ENCODE data around the gene SH3TC2. TPM values are rescaled to one million over a fixed set of nuclear protein-coding genes. Genes with fewer than 3 reads are reported as not detected.

SH3TC2 gene
- total RNA-seq, 1 experiment from 2014 or later: 32.0 TPM

GRCh38 chr5:149088686-149089085 is 25.8 kb upstream of the SH3TC2 start:
- Histone ChIP-seq H3K4me1 (ENCODE audit: insufficient read depth, low read length) (no peaks in the 10 kb centered on the region), H3K27me3 (ENCODE audit: low read length) (no peaks in the 10 kb centered on the region), H3K9ac (ENCODE audit: low read length) (no peak overlapping the region), H3K4me3 (ENCODE audit: low read length) (no peak overlapping the region), H3K9me3 (ENCODE audit: low read length) (no peaks in the 10 kb centered on the region), H3K27ac (ENCODE audit: low read length) (no peak overlapping the region), H3K9me2 (replicated peaks; ENCODE audit: low read length) (no peaks in the 10 kb centered on the region; the same call in 1 of the 2 replicates), H3K79me2 (ENCODE audit: low read length) (no peaks in the 10 kb centered on the region), H3K4me2 (ENCODE audit: low read length) (no peak overlapping the region), H2AFZ (ENCODE audit: low read length) (no peak overlapping the region), H3F3A (ENCODE audit: low read length, unreplicated experiment) (no peaks in the 10 kb centered on the region), H3K36me3 (ENCODE audit: low read depth, low read length) (no peaks in the 10 kb centered on the region), H4K20me1 (ENCODE audit: low read length) (no peaks in the 10 kb centered on the region)
- ChIA-PET POLR2A (ENCODE audit: unreplicated experiment) (no interaction called here), CTCF (no interaction called here)
- DNase-seq (no peak), ATAC-seq (no peak)
- no peak for TF ChIP-seq EZH2 (IDR thresholded peaks at IDR 0.05; ENCODE audit: low read length, unreplicated experiment)
- no peak for TF ChIP-seq CTCF (conservative IDR thresholded peaks at IDR 0.05; ENCODE audit: low read depth, low read length)
- no peak for TF ChIP-seq EZH2phosphoT487 (IDR thresholded peaks at IDR 0.05; ENCODE audit: borderline replicate concordance, low read length)
- intact Hi-C loops (cut with micrococcal nuclease): no loop called here
- BruUV-seq (replicated peaks): no TSS peak

GRCh38 chr5:149083846-149084245 is 21.0 kb upstream of the SH3TC2 start:
- H3K27me3 ChIP-seq (ENCODE audit: low read length): no peaks in the 10 kb centered on the region
- POLR2A ChIA-PET (ENCODE audit: unreplicated experiment): interaction anchor here (0.7 kb wide), 1 partner anchor 615 kb away, joined by 4 read pairs; no protein-coding TSS in a partner anchor
- ATAC-seq: no peak
- DNase-seq: no peak
- TF ChIP-seq EZH2 (IDR thresholded peaks at IDR 0.05; ENCODE audit: low read length, unreplicated experiment) (no peak), CTCF (conservative IDR thresholded peaks at IDR 0.05; ENCODE audit: low read depth, low read length) (no peak), EZH2phosphoT487 (IDR thresholded peaks at IDR 0.05; ENCODE audit: borderline replicate concordance, low read length) (no peak)
- no peak overlapping the region for H3K4me3 ChIP-seq (ENCODE audit: low read length)
- CTCF ChIA-PET: no interaction called here
- H3K27ac ChIP-seq (ENCODE audit: low read length): no peak overlapping the region
- no peak overlapping the region for H3K4me2 ChIP-seq (ENCODE audit: low read length)
- no peaks in the 10 kb centered on the region for H3F3A ChIP-seq (ENCODE audit: low read length, unreplicated experiment)
- no TSS peak for BruUV-seq (replicated peaks)
- H2AFZ ChIP-seq (ENCODE audit: low read length): no peak overlapping the region
- no peaks in the 10 kb centered on the region for H3K36me3 ChIP-seq (ENCODE audit: low read depth, low read length)
- no peaks in the 10 kb centered on the region for H3K9me3 ChIP-seq (ENCODE audit: low read length)
- no peaks in the 10 kb centered on the region for H3K4me1 ChIP-seq (ENCODE audit: insufficient read depth, low read length)
- no peaks in the 10 kb centered on the region; the same call in 1 of the 2 replicates for H3K9me2 ChIP-seq (replicated peaks; ENCODE audit: low read length)
- intact Hi-C loops (cut with micrococcal nuclease): no loop called here
- H3K9ac ChIP-seq (ENCODE audit: low read length): no peak overlapping the region
- no peaks in the 10 kb centered on the region for H3K79me2 ChIP-seq (ENCODE audit: low read length)
- no peaks in the 10 kb centered on the region for H4K20me1 ChIP-seq (ENCODE audit: low read length)

GRCh38 chr5:149082271-149082670 is 19.4 kb upstream of the SH3TC2 start:
- Histone ChIP-seq H3K9ac (ENCODE audit: low read length) (no peak overlapping the region), H2AFZ (ENCODE audit: low read length) (no peak overlapping the region), H3K9me2 (replicated peaks; ENCODE audit: low read length) (no peaks in the 10 kb centered on the region; the same call in 1 of the 2 replicates), H3K27me3 (ENCODE audit: low read length) (no peaks in the 10 kb centered on the region), H3K9me3 (ENCODE audit: low read length) (no peaks in the 10 kb centered on the region), H3K36me3 (ENCODE audit: low read depth, low read length) (no peaks in the 10 kb centered on the region), H3K79me2 (ENCODE audit: low read length) (no peaks in the 10 kb centered on the region), H3F3A (ENCODE audit: low read length, unreplicated experiment) (no peaks in the 10 kb centered on the region), H4K20me1 (ENCODE audit: low read length) (no peaks in the 10 kb centered on the region), H3K4me1 (ENCODE audit: insufficient read depth, low read length) (no peaks in the 10 kb centered on the region), H3K27ac (ENCODE audit: low read length) (no peak overlapping the region), H3K4me3 (ENCODE audit: low read length) (no peak overlapping the region), H3K4me2 (ENCODE audit: low read length) (no peak overlapping the region)
- ATAC-seq: no peak
- BruUV-seq (replicated peaks): no TSS peak
- no peak for DNase-seq
- intact Hi-C loops (cut with micrococcal nuclease): no loop called here
- POLR2A ChIA-PET (ENCODE audit: unreplicated experiment): no interaction called here
- CTCF ChIA-PET: no interaction called here
- TF ChIP-seq EZH2 (IDR thresholded peaks at IDR 0.05; ENCODE audit: low read length, unreplicated experiment) (no peak), EZH2phosphoT487 (IDR thresholded peaks at IDR 0.05; ENCODE audit: borderline replicate concordance, low read length) (no peak), CTCF (conservative IDR thresholded peaks at IDR 0.05; ENCODE audit: low read depth, low read length) (no peak)
